HL-60/S4 treated with phorbol 12-myristate 13-acetate at 8.2 ng/mL for 4 days and 3 days (cell line): ENCODE measurements around the gene UQCR10.

Experiments
- in situ Hi-C: fragments of 300-500 bp; cut with MboI; formaldehyde crosslinking; loops from 2 replicates; pipeline ENCODE4 v1.15.0; 2022; ENCODE audit warnings: low sequenced_read_pairs

Gene UQCR10

DNA sequence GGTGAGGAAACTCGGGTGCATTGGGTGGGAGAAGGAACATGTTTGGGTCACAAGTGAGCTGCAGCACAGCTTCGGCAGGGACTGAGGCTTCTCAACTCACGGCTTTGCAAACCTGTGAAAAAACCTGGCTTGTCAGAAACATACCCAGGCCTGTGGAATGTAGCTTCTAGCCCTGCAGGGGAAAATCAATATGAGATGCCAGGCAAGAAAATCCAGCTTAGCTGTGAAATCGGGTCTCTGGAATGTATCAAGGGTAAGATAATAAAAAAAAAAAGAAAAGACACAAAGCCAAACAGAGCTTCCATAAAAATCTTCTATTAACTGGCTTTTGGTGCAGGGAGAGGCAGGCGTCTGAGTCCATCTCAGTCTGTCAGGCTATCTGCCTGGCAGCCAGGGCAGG is 28.5 kb downstream of the UQCR10 start:
- in situ Hi-C loops, result no loop called here

DNA sequence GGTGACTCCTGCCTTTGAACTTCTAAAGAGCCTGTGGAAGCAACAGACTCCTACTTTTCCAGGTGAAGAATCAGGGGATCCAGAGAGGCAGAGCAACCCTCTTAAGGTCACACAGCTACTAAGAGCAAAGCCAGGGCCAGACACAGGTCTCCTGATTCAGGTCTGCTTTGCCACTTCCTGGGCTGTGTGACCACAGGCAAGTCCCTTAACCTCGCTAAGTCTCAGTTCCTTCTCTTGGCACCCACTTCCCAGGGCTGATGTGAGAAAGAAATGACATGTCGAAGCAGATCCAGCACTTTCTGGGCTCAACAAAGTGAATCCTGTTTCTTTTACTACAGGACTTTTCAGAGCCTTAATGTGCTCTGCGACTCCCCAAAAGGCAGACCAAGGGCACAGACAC is 30.2 kb downstream of the UQCR10 start:
- in situ Hi-C loops, result no loop called here

DNA sequence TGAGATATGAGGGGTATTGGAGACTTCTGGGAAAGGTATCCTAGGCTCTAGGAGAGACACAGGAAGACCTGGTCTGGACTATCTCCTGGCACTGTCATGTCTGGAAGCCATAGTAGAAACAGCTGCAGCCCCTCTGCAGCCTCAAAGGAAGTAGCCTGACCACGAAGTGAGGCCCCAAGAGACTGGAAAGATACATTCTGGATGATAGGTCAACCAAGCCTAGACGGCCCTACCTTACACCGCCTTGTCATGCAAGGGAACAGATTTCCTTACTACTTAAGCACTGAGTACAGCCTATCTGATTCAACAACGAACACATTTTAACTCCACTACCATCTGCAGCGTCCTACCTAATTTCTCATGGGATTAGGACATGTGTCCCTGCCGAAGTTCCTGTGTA is 31.1 kb downstream of the UQCR10 start:
- in situ Hi-C loops, result no loop called here

DNA sequence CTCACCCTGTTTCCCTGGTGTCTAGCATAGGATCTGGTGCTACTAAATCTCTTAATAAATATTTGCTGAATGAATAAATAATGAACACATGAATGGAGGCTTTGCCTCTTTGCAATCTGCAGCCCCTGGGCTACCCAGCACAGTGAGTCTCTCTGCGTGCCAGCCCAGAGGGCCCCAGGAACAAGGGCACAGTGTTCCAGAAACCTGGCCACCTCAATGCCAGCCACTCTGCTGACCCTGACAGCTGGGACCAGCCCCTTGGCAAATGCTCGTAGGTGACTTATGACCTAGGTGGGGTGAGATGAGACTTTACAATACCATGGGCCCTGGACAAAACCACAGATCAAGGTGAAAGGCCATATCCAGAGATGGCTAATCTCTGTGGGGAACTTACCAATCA is 31.6 kb downstream of the UQCR10 start:
- in situ Hi-C loops, result no loop called here

DNA sequence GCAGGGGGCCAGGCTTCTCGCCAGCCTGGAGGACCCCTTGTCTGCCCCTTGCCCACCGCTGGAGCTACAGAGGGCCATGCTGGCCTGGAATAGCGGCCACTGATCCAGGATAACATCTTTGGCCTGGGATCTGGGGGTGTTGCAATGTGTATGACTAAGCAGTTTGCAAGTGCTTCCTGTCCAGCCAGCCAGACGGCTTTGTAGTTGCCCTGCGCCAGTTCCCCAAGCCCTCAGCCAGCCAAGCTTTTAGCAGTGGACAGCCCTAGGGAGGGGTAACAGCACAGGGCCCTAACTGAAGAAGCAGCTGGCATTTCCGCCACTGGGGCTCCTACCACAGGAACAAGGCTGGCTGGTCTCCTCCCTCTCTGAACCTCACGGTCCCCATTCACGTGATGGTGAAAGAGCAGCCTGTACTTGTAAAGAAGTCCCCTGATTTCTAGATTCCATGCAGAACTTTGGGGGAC is 32.1 kb downstream of the UQCR10 start:
- in situ Hi-C loops, result no loop called here

DNA sequence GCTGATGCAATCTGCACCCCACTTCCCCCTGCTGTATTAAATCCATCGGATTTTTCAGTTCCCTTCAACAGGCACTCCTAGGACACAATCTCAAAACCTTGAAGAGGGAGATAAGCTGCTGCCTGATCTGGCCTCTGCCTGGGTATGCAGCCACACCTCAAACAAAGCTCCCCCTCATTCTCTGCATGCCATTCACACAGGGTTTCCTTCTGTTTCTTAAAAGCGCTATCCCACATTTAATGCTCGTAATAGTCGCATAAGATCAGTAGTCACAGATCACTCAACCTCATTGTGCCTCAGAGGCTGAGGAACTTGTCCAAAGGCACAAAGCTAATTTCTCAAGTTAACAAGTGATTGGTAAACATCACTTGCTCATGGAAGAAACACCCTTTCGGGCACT is 34.0 kb downstream of the UQCR10 start:
- in situ Hi-C loops, result no loop called here

DNA sequence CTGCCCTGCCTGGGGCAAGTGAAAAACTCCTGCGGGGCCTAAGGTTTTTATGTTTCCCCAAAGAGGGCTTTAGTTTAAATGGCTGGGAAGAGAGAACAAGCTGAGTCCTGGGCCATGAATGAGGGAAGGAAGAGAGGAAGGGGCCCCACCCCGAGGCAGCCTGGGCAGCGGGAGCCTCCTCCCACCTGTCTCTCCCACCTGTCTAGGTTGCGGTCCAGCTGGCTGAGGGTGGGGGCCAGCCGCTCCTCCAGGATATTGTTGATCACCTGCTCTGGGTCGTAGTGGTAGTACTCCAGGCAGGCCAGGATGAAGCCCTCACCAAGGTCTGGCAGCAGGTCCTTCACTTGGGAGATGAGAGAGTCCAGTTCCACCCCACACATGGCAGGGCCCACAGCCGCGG is 34.6 kb downstream of the UQCR10 start:
- in situ Hi-C loops, result no loop called here

DNA sequence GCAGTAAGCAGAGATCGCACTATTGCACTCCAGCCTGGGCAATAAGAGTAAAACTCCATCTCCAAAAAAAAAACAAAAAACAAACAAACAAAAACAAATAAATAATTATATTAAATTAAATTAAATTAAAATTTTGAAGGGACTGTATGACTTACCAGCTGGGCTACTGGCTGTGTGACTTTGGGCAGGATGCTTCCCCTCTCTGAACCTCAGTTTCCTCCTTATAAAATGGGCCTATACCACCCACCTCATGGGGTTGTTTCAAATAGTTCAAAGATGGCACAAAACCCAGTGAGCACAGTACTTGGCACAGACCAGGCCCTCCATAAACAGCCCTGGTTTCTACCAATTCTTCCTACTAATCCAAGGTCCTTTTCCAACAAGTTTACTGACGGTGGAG is 36.0 kb downstream of the UQCR10 start:
- in situ Hi-C loops, result no loop called here

DNA sequence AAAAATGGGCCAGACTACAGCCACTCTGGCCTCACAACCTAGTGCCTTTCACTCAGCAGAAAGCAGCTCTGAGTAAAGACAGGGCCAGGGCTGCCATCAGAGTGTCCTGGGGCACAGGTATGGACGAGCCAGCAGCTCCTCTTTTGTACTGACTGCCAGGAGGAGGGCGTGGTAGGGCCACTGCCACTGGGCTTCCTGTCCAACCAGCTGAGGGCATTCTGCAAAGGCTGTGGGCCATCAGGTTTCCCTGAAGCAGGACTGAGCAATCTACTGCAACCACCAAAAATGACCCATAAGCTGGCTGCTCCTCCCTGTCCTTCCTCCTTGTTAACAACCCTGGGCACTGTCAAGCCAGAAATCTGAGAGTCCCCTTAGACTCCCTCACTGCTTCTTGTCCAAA is 37.8 kb downstream of the UQCR10 start:
- in situ Hi-C loops, result no loop called here

DNA sequence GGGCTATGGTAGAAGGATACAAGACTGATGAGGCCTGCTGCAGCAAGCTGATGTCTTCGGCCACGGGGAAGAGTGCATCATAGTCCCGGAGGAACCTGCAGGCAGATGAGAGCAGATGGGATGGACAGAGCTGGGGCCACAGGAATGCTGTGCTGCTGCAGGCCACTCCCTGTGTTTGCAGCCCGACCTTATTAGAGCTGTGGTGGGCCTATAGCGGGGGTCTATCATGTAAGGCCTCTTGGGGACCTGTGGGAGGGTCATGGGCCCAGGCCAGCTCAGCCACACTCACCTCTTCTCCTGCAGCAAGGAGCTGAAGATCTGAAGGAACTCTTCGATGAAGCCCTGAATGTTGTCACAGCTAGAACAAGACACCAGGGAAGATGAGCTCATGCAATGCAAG is 39.0 kb downstream of the UQCR10 start:
- in situ Hi-C loops, result no loop called here

DNA sequence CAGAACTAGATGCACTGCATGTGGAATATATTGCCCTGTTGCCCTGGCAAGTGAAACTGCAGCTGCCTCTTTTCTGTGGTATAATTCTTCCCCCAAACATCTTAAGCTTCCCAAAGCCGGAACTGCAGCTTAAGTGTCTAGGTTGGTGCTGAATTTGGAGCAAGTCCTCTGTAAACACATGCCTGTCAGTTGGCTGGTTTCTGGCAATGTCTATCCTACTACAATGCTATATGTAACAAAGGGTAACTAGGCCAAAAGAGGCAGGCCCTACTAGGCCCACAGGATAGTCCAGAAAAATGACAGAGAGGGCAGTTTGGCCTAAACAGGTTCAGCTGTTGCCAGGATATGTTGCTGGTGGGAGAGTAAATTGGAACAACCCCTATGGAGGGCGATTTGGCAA is 43.0 kb downstream of the UQCR10 start:
- in situ Hi-C loops, result no loop called here

DNA sequence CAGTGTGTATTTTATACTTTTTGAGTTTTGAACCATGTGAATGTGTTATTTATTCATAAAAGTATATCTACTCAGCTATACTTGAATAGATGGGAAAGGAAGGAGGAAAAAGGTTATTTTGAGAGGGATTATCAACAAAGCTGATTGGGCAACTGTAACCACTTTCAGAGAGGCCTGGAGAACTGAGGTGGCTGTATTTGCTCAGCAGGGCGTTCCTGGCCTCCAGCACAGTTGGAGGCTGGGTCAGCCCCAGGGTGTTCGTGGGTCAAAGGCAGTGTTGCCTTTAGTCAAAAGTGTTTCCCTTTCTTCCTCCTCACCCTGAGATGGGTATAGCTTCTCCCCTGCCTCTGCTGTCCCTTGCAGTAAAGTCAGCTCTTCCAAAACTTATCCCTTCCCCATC is 44.2 kb downstream of the UQCR10 start:
- in situ Hi-C loops, result no loop called here

DNA sequence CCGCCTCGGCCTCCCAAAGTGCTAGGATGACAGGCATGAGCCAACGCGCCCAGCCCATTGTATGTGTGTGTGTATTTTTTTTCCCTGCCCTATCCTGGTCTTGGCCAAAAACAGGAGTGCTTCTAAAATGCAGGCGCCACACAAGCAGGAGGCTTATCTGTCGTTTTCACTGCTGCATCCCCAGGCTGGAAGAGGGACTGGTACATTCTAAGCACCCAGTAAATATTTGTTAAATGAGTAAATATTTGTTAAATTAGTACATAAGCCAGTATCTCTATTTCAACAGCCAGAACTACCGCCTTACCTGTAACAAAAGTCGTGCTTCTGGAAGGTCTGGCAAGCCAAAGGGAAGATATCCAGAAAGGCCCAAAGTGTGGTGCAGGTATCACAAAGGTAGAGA is 46.0 kb downstream of the UQCR10 start:
- in situ Hi-C loops, result no loop called here

DNA sequence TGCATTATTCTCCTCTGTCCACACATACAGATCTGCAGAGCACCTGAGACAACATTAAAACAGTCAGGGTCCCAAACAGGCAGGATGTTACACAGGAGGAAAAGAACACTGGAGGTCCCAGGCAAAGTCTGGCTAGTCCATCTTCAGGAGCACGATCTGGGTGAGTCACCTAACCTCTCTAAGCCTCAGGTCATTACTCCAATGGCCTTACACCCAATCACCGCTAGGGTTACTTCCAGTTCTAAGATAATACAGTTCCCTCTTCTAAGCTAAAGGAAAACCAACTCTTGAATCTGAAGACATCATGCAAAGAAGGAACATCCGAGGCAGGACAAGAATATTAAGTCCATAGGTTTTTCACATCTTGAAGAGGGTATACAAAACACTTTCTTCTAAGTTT is 46.4 kb downstream of the UQCR10 start:
- in situ Hi-C loops, result no loop called here

DNA sequence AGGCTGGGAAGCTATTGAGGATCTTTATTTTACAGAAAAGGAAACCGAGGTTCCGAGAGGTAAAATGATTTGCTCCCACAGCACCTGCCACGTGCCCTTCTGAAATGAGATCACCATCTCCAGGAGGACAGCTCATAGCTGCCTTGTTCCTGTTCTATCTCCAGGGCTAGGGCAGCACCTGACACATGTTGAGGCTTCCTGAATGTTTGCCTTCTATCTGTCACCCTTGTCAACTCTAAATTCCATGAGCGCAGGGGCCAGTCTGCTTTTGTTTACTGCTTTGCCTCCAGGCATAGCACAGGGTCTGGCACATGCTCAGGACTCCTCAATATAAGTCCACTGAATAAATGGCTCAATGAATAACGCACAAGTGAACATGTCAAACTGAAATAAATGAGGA is 46.8 kb downstream of the UQCR10 start:
- in situ Hi-C loops, result no loop called here

DNA sequence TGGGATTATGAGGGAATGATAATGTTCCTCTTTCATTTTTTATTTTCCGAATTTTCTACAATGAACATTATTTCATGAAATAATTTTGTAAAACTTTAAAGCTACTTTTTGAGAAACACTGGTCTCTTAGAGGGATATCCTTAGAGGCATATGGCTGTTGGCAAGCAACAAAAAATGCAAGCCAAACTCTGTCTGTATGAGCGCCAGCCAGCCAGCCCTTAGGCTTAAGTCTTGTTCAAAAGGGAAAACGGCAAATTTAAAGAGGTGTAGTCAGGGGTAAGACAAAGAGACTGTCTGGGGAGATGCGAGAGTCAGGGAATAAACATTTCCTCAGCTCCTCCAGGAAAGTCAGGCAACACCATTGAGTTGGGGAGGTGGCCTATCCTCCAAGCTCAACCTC is 48.4 kb downstream of the UQCR10 start:
- in situ Hi-C loops, result no loop called here

DNA sequence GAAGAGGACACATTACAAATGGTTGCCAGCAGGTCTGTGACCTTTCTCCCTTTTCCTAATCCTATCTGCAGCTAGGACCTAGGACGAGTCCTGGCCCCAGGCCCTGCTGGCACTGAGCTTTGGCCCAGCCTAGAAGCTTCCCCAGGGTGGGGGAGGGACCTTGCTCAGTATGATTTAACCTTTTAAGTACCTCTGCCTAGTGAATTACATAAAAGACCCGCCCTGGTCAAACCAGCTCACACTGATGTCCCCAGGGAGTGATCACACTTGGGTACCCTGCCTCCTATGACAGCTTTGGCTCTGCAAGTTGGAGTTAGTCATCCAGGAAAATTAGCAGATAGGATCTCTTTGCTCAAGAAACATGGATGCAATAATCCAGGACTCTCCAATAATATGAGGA is 49.0 kb downstream of the UQCR10 start:
- in situ Hi-C loops, result no loop called here

DNA sequence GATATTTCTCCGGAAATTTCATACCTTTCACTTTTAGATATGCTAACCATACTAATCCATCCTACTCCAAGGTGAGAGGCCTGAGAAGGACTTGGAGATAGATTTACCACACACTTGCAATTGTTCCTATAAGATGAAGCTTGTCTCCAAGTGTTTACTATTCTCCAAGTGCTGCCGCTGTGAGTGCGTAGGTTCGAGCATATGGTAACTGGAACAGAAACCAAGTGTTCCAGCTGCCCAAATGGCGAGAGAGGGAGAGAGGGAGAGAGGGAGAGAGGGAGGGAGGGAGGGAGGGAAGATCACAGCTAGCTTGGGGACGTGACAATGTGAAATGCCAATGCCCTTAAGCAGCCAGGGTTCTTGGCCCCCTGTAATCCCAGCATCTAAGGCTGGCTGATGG is 49.4 kb downstream of the UQCR10 start:
- in situ Hi-C loops, result no loop called here

DNA sequence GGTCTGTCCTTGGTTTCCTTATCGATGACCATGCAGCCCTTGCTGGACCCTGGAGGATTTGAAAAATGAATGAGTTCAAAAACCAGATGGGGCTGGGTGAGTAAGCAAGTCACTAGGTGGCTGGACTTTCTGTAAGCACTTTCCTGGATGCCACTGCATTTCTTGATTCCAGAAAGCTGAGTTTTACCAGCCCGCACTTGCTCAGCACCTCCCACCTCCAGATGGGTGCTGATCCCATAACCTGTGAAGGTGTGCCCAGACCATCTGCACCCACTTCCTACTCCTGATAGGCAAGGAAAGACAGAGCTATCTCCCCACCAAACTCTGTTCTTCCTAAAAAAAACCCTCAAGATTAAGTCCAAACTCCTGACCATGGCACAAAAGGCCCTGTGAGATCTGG is 49.8 kb downstream of the UQCR10 start:
- in situ Hi-C loops, result no loop called here

DNA sequence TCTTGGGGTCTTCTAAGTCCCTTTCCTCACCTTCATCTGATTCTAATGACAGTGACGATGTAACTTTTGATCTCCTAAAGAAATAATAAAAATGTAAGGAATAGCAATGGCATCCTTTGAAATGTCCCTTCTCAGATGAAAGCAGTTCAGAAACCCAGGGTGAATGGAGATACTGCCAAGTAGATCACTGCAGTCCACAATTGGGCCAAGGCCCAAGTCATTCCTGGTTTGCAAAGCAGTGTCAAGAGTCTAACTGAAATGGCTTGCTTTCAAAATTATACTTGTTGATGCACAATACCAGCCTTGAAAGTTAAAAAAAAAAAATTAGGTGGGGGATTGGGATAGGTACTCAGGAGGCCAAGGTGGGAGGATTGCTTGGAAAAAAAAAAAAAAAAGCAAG is 50.6 kb downstream of the UQCR10 start:
- in situ Hi-C loops, result no loop called here

DNA sequence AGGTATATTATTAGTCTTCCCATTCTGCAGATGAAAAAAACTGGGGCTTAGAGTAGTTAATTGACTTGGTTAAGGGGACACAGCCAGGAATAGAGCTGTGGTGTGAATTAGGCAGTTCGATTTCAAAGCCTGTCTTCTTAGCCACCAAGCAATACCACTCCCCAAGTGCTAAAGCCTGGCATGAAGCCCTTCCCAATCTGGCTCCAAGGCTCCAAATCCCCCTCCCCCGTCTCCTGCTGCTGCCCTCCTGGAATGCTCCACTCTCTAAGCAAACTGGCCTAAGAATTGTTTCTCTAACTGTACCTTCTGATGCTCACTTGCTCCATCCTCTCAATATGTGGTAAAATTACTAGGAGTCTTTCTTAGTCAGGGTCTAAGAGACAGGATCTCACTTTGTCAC is 52.3 kb downstream of the UQCR10 start:
- in situ Hi-C loops, result no loop called here
